ENCODE results near the gene E2F6. TPM values are rescaled to one million over a fixed set of nuclear protein-coding genes. Genes with fewer than 3 reads are reported as not detected.

Gene E2F6
- total and polyA plus RNA-seq, 2 donors (not counting 3 experiments of a cell fraction or from before 2014, with no cell fraction given), result 7.9 to 15.7 TPM

- no peaks in the 10 kb centered on the region for H4K20me1 ChIP-seq (replicated peaks; ENCODE audit: control insufficient read depth, extremely low read depth, insufficient read depth, low read length)
- no peaks in the 10 kb centered on the region for H3K9me1 ChIP-seq (replicated peaks; ENCODE audit: control insufficient read depth, extremely low read depth, insufficient read depth, low read length)
- no peaks in the 10 kb centered on the region for H3K27me3 ChIP-seq (ENCODE audit: control insufficient read depth in 2 of 2, insufficient read depth in 2 of 2, low read length in 2 of 2)
- CTCF ChIA-PET, result interaction anchor here (0.8 to 5.5 kb wide), 3 partner anchors 216 to 619 kb away, joined by 5 to 187 read pairs (median 5); a partner anchor contains a TSS
- no peak overlapping the region for H3K4me2 ChIP-seq (ENCODE audit: insufficient read depth, low read length)
- dilution Hi-C loops (cut with MboI; ENCODE audit: extremely low pct_ligation_motif_present, low sequenced_read_pairs) (no loop called here), intact Hi-C loops (cut with micrococcal nuclease) (no loop called here)
- H3K27ac ChIP-seq (ENCODE audit: insufficient read depth, low read depth, low read length), result no peak overlapping the region
- no peak overlapping the region for H2AFZ ChIP-seq (ENCODE audit: low read depth, low read length)
- no peaks in the 10 kb centered on the region for H3K9me3 ChIP-seq (replicated peaks; ENCODE audit: control insufficient read depth, insufficient read depth, low read length)
- H3K4me1 ChIP-seq (ENCODE audit: control insufficient read depth, extremely low read depth, insufficient read depth, low read length), result no peaks in the 10 kb centered on the region
- TF ChIP-seq EZH2 (IDR thresholded peaks at IDR 0.05; ENCODE audit: borderline replicate concordance, low read depth, low read length, severe bottlenecking), result no peak
- TF ChIP-seq MAX (IDR thresholded peaks at IDR 0.05; ENCODE audit: insufficient read depth, insufficient read length), result no peak
- TF ChIP-seq GATA2 (IDR thresholded peaks at IDR 0.05; ENCODE audit: insufficient read depth, insufficient read length, low read depth, low read length), result no peak
- TF ChIP-seq FOS (IDR thresholded peaks at IDR 0.05; ENCODE audit: borderline replicate concordance, insufficient read depth, low read length), result no peak
- no peak for TF ChIP-seq POLR2A (IDR thresholded peaks at IDR 0.05; ENCODE audit: low read depth, low read length)
- no peak for TF ChIP-seq POLR2AphosphoS5 (IDR thresholded peaks at IDR 0.05; ENCODE audit: insufficient read depth, low read depth, low read length)
- TF ChIP-seq JUN (IDR thresholded peaks at IDR 0.05; ENCODE audit: borderline replicate concordance, insufficient read depth, insufficient read length, low read depth), result no peak
- TF ChIP-seq MYC (IDR thresholded peaks at IDR 0.05; ENCODE audit: low read depth, low read length), result no peak
- no peak for TF ChIP-seq CTCF (IDR thresholded peaks at IDR 0.05; ENCODE audit: extremely low read depth in 1 of 2, insufficient read depth in 1 of 2, low read depth in 1 of 2, low read length in 2 of 2)
- H3K4me3 ChIP-seq (replicated peaks in 1 of 3; ENCODE audit: insufficient read depth in 1 of 3, low read depth in 1 of 3, low read length in 3 of 3), result no peak overlapping the region
- FAIRE-seq (no peak), DNase-seq (ENCODE audit: low read depth, low spot score) (no peak)
- H3K36me3 ChIP-seq (ENCODE audit: control insufficient read depth in 2 of 2, extremely low read depth in 1 of 2, insufficient read depth in 2 of 2, low read length in 2 of 2), result peaks cover 10 to 25% of the 10 kb centered on the region in 2 experiments
- POLR2A ChIA-PET, result no interaction called here
- no TSS peak for BruUV-seq (replicated peaks)
- H3K79me2 ChIP-seq (ENCODE audit: control insufficient read depth, insufficient read depth, low read length), result peaks cover 14% of the 10 kb centered on the region
- no peak overlapping the region for H3K9ac ChIP-seq (replicated peaks; ENCODE audit: extremely low read depth, insufficient read depth, low read length)
These were observed 15.2 kb downstream of the E2F6 start for GRCh38 chr2:11450791-11451190.
